Transverse colon (tissue), 3 donors: ENCODE data around the gene KRTAP5-1.

ENCODE experiments used
- POLR2A ChIP-seq: fragments of 450-650 bp; IDR thresholded peaks from one replicate; pipeline ENCODE4 v1.6.1; 2016; ENCODE audit warnings: antibody characterized with exemption, mild to moderate bottlenecking, moderate library complexity
- TF ChIP-seq, protein P1 (sequence below), 5 experiments: fragments of 200-600 bp in 3 of 5; fragments of 450-650 bp in 2 of 5; sonication (generic) in 3 of 5; IDR thresholded peaks; 1 replicate in 2 of 5; 2 replicates in 3 of 5; pipeline ENCODE4 v1.5.1; 2016 to 2017; ENCODE audit warnings: antibody characterized with exemption in 5 of 5, inconsistent platforms in 3 of 5, mild to moderate bottlenecking in 2 of 5, moderate library complexity in 1 of 5

DNA sequence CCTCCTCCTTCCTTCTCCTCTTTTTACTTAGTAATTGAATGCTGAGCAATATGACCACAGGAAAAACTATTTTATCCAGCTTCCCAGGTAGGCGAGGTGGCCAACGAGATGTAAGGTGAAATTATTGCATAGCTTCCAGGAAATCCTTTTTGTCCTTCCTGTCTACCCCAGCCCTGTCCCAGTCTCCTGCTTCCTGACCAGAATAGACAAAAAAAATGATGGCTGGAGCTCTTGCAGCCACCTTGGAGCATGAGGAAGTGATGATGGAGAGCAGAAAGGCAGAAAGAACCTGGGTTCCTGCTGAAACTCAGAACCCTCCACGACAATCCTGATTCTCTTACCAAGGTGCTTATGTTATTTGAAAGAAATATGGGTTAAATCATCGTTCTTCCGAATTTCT lies 46.9 kb downstream of the KRTAP5-1 start:
- TF ChIP-seq, protein P1, sequence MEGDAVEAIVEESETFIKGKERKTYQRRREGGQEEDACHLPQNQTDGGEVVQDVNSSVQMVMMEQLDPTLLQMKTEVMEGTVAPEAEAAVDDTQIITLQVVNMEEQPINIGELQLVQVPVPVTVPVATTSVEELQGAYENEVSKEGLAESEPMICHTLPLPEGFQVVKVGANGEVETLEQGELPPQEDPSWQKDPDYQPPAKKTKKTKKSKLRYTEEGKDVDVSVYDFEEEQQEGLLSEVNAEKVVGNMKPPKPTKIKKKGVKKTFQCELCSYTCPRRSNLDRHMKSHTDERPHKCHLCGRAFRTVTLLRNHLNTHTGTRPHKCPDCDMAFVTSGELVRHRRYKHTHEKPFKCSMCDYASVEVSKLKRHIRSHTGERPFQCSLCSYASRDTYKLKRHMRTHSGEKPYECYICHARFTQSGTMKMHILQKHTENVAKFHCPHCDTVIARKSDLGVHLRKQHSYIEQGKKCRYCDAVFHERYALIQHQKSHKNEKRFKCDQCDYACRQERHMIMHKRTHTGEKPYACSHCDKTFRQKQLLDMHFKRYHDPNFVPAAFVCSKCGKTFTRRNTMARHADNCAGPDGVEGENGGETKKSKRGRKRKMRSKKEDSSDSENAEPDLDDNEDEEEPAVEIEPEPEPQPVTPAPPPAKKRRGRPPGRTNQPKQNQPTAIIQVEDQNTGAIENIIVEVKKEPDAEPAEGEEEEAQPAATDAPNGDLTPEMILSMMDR (IDR thresholded peaks at IDR 0.05), result no peak
- TF ChIP-seq POLR2A, result no peak
